SK-N-DZ (cell line): ENCODE results near the gene TLE6. TPM values are rescaled to one million over a fixed set of nuclear protein-coding genes. Genes with fewer than 3 reads are reported as not detected.
A peak's percentile ranks its signal among the peaks of the same experiment; 100 is the strongest.
"Not testable (repeated sequence)": the region's sequence is repeated elsewhere in the genome, so short reads cannot be mapped to it uniquely, and the experiment has no call there.

ENCODE experiments used
- DNase-seq: peaks from one replicate; pipeline ENCODE4 v3.0.0-alpha.2; 2015; ENCODE audit warnings: low spot score
- polyA plus RNA-seq, 2 experiments: library from polyadenylated mRNA; depleted of rRNA; stranded (reverse); fragments of >200 nt; gene quantifications; 2 replicates each; pipeline ENCODE4 v1.2.3, GENCODE V29; 2014

The TLE6 gene
- polyA plus RNA-seq (2014; cell fraction: cytosol; rRNA removed) = 2.8 and 4.7 TPM in 2 replicates
- 5.8 and 6.5 TPM in 2 replicates for polyA plus RNA-seq (2014; cell fraction: nucleus; rRNA removed)

DNA sequence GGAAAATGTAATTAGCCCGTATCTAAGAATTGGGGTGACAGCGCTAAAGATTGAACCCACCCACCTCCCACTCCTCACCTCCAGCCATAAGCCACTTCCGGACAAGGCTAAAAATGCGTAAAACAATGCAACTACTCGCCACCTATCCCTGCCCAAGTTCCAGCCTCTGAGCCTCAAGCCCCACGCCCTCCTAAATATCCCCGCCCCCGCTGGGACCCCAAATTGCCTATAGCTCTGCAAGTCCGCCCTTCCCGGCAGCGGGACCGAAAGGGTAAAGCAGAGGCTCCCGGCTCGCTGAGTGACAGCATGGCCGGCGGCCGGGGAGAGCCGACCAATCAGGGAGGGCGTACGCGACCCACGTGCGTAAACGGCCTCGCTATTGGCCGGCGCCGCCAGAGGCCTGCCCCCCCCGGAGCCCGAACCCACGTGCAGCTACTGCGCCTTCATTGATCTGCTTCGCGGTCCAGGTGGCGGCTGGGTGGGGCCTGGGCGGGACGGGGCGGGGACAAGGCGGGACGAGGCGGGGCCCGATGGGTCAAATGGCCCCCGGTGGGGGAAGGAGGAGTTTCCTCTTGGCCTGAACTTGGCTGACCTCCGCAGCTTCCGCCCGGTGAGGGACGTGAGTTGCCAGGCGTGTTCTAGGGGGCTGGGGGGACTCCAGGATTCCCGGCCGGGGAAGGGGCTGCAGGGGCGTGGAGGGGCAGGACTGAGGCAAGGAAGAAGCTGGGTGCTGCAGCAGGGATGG, at the start of gene TLE6:
TLE6 (plus strand) TSS at position 564 of the 745 bp plus-strand sequence. CDS start 670 bp downstream, outside the sequence.
- DNase-seq = peak; percentile 91

- DNase-seq = no peak
Measured at GRCh38 chr19:2933490-2933910, 43.9 kb upstream of the TLE6 start.

DNA sequence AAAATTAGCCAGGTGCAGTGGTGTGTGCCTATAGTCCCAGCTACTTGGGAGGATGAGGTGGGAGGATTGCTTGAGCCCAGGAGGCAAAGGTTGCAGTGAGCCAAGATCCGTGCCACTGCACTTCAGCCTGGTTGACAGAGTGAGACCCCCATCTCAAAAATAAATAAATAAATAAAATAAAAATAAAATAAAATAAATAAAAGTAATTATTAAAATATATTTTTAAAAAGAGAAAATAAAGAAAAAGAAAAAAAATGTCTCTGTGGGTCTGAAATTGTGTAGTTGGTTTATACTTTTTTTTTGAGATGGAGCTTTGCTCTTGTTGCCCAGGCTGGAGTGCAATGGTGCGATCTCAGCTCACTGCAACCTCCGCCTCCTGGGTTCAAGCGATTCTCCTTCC, 41.5 kb upstream of the TLE6 start:
- DNase-seq = not testable (repeated sequence)

GRCh38 chr19:2942928-2943640, 34.3 kb upstream of the TLE6 start:
- no peak for DNase-seq

DNA sequence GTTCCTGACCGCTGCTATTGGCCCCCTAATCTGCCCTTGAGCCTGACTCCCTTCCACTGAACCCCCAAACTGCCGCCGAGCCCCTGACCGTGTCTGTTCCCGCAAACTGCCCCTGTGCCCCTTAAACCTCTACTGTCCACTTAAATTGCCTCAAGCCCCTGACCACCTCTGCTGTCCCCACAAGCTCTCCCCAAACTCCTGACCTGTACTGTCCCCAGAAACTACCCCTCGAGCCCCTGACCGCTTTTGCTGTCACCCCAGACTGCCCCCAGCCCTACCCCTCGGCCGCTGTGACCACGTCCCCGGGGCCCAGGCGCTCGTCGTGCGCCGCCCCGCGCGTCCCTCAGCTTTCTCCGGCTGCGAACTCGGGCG, 33.0 kb upstream of the TLE6 start:
- DNase-seq = no peak

DNA sequence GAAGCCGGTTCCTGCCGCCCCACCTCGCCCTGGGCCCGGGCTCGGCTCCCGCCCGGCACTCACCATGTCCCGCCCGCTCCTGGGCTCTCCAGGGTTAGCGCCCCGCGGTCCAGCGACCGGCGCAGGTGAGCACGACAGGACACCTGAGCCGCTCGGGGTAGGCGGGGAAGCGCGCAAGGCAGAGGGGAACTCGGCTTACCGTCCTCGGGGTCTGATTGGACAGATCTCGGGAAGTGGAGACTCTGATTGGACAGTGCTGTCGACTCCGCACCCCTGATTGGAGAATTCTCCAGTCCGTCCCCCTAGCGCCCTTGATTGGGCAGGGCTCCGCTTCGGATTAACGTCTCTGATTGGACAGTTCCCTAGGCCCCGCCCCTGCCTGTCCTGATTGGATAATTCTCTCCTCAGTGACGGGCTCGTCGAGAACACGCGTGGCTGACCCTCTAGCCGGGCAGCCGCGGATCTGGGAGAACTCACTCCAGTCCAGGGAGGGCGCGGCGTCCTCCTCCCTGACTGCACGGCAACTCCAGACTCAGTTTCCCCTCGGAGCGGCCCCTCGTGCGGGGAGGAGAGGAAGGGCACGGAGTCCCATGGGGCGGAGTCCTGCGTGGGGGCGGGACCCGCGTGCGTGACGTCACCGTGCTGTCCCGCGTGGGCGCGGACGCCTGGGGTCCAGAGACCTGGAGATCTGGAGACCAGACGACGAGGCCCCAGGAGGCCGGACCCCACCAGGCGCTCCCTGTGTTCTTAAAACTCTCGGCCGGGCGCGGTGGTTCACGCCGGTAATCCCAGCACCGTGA, 32.4 kb upstream of the TLE6 start, which contains the start of gene ZNF77:
ZNF77 (minus strand) TSS at position 197 of the 800 bp plus-strand sequence; CDS start at position 66, 131 bp downstream.
- DNase-seq = peak; percentile 98

DNA sequence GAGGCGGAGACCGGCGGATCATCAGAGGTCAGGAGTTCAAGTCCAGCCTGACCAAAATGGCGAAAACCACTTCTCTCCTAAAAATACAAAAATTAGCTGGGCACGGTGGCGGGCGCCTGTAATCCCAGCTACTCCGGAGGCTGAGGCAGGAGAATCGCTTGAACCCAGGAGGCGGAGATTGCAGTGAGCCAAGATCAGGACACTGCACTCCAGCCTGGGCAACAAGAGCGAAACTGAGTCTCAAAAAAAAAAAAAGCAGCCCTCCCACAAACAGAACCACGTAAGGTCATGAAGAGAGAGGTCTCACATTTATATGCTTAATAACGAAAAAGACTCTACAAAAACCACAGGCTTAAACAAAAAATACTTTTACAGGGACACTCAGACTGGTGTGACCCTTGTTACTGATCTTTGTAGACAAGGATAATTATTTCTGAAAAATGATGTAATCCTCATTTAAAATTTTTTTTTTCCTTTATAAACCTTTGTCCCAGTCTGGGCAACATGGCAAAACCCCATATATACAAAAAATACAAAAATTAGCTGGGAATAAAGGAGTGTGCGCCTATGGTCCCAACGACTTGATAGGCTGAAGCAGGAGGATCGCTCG, 31.7 kb upstream of the TLE6 start:
- no peak for DNase-seq

DNA sequence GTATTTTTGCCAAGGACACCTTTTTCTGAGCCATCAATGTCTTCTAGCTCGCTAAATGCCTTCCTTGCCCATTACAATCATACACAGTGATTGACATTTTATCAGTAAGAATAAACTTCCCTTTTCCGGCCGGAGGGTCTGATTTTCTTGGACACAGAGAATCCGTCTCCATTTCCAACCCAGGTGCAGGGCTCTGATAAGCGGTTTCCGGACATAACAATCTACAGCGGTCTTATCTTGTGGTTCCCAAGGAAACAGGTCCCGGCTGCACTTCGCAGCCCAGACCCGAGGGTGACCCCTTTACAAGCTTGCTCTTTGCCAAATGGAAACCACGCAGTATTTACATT, 27.5 kb upstream of the TLE6 start:
- DNase-seq = peak; percentile 53

- peak; percentile 99 for DNase-seq
Measured at GRCh38 chr19:2950286-2951124, 26.9 kb upstream of the TLE6 start.

GRCh38 chr19:2952953-2953481, 24.3 kb upstream of the TLE6 start:
- DNase-seq = no peak

GRCh38 chr19:2957160-2957559, 20.2 kb upstream of the TLE6 start:
- DNase-seq = no peak

GRCh38 chr19:2960120-2960519, 17.2 kb upstream of the TLE6 start:
- DNase-seq = no peak

- DNase-seq = peak; percentile 80
Measured at GRCh38 chr19:2962018-2962670, 15.2 kb upstream of the TLE6 start.

- no peak for DNase-seq
Measured at GRCh38 chr19:2963122-2963521, 14.2 kb upstream of the TLE6 start.

- DNase-seq = not testable (repeated sequence)
Measured at GRCh38 chr19:2963631-2964030, 13.7 kb upstream of the TLE6 start.

- DNase-seq = no peak
Measured at GRCh38 chr19:2964874-2965273, 12.5 kb upstream of the TLE6 start.

GRCh38 chr19:2967972-2968371, 9.4 kb upstream of the TLE6 start:
- no peak for DNase-seq

DNA sequence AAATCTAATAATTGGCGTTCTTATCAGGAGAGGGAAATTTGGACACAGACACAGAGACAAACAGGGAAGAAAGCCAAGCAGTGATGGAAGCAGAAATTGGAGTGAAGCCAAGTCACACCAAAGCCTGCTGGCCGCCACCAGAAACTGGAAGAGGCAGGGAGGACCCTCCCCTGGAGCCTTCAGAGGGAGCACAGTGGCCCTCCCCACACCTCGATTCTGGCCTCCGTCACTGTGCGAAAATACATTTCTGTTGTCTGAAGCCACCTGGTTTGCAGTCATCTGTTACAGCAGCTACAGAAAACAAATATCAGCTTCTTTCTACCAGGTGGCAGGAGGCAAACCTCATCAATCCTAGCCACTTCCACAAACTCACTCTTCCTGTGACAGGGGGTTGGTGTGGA, 8.3 kb upstream of the TLE6 start:
- DNase-seq = peak; percentile 90

DNA sequence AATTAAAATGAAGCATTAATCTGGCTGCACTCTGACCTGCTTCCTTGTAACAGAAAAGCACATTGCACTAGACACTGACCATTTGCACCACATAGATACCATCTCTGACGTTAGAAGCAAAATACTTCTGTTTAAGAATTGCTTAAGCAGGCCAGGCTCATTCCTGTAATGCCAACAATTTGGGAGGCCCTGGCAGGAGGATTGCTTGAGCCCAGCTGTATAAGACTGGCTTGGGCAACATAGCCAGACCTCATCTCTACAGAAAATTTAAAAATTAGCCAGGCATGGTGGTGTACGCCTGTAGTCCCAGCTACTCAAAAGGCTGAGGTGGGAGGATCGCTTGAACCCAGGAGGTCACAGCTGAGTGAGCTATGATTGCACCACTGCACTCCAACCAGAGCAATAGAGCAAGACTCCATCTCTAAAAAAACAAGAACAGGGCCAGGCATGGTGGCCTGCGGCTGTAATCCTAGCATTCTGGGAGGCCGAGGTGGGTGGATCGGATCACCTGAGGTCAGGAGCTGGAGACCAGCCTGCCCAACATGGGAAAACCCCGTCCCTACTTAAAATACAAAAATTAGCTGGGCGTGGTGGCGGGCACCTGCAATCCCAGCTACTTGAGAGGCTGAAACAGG, 7.0 kb upstream of the TLE6 start:
- no peak for DNase-seq
